Stimulated activated CD4-positive, alpha-beta T cell treated with anti-CD3 and anti-CD28 coated beads, Interleukin-15, amount 100 ng/mL, for 1 hour (primary cell): ENCODE results near the gene SLC12A3.
"Not testable (repeated sequence)": the region's sequence is repeated elsewhere in the genome, so short reads cannot be mapped to it uniquely, and the experiment has no call there.

Source experiments
- DNase-seq, 2 donors: peaks; one replicate each; pipeline ENCODE4 v3.0.0-alpha.2; 2020; ENCODE audit warnings: low read depth in 1 of 2, low spot score in 1 of 2

The SLC12A3 gene

DNA sequence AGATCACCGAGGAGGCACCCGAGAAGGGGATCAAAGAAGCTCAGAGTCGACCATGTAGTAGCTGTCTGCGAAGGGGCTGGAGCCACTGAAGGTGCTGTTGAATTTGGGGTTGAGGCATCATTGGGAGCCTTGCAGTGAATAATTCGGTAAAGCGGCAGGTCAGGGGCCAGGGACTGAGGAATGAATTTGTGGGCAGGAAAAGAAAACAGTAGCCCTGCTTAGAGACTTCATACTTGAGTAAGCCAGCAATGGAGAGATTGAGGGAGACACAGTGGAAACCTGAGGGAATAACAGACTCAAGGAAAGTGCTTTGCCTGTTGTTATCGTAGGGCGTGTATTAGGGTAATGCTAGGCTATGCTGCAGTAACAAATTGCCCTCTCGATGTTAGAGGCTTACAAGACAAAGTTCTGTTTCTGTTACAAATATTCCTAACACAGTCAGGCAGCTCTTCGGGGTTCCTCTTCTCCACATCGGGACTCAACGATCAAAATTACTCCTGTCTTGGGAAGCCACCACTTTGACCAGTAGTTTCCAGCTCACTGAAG, 53.5 kb downstream of the SLC12A3 start:
- DNase-seq = no peak

GRCh38 chr16:56919099-56919800, 54.2 kb downstream of the SLC12A3 start:
- DNase-seq = no peak

GRCh38 chr16:56921571-56921970, 56.6 kb downstream of the SLC12A3 start:
- no peak for DNase-seq

DNA sequence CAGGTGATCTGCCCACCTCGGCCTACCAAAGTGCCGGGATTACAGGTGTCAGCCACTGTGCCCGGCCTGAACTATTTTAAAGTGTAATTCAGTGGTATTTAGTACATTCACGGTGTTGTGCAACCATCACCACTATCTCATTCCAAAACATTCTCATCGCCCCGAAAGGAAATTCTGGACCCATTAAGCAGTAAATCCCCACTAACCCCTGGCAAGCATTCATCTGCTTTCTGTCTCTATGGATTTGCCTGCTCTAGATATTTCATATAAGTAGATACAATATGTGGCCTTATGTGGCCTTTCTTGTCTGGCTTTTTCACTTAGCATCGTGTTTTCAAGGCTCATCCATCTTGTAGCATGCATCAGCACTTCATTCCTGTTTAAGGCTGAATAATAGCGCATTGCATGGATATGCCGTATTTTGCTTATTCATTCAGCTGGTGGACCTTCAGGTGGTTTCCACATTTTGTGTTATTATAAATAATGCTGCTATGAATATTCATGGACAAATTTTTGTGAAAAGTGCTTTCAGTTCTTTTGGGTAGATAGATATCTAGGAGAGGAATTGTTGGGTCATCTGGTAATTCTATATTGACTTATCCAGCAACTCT, 58.6 kb downstream of the SLC12A3 start:
- DNase-seq = no peak

DNA sequence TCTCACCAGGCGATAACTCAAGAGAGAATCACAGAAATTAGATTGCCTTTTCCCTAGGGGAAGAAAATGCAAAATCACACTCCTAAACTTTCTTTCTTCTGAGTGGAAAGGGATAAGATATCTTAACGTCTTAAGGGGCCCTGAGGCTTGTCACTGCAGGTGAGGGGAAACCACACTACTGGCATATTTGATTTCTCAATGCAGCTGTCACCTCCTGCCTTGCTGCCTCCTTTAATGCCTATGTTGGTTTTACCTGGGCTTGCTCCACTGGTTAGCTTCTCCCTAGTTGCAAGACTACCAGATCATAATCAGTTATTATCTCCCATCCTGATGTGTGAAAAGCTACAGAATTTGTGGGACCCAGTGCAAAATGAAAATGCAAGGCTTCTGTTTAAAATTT, 62.5 kb downstream of the SLC12A3 start:
- no peak for DNase-seq

DNA sequence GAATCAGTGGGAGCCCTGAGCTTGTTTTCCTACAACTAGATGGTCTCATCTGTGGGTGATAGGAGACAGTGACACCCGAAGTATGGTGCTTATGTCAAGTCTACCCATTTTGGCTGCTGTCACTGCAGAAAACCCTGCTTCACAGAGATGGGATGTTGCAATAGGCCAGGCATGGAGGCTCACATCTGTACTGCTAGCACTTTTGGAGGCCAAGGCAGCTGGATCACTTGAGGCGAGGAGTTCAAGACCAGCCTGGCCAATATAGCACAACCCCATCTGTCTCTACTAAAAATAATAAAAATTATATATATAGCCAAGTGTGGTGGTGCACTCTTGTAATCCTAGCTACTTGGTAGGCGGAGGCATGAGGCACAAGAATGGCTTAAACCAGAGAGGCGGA, 64.6 kb downstream of the SLC12A3 start:
- DNase-seq = no peak

DNA sequence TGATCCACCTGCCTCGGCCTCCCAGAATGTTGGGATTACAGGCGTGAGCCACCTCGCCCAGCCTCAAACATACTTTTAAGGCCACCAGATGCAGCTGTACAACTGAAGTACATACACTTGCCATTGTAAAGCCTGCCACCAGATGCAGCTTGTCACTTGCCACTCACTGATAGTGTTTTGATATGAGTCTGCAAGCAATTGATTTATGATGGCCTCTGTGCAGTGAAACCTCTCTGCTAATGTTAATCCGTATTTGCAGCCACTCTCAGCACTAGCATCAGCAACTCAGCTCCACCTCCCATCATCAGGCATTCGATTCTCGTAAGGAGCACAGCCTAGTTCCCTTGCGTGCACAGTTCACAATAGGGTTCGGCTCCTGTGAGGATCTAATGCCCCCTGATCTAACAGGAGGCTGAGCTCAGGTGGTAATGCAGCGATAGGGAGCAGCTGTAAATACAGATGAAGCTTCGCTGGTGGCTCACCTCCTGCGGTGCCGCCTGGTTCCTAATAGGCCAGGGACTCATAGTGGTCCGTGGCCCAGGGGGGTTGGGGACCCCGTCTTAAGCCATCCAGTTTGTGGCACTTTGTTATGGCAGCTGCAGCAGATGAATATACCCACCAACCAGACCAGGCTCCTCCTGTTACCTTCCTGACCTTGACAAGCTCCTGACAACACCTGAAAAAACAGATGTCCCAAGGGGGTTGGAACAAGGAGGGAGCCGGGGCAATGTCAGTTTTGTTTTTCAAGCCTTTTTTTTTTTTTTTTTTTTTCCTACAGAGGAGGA, 65.7 kb downstream of the SLC12A3 start:
- DNase-seq = no peak

DNA sequence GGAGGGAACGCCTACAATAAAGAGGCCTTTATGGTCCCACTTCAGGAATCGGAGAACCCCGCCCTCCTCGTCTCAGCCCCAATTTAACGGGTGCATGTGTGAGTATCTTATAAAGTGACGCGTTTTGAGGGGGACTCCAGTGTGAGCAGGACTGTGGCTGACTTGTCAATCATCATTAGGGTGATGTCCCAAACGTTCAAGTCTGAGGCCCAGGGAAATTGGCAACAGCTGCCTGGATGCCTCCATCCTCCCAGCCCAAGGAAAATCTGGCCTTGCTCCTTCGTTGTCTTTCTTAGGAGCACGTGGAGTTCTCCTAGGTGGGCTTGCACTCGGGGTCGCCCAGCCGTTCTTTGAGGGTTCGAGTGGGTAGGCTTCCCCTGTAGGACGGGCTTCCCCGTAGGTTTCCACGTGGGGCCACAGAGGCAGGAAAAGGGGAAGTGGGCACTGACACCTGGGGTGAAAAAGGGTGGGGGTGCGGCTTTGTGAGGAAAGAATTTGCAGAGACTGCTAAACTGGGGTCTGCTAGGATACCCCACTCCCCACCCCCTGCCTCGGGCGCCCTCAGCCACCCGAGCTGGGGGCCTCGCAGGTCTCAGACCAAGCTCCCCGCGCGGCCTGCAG, 66.4 kb downstream of the SLC12A3 start:
- DNase-seq = no peak

GRCh38 chr16:56931892-56932720, 67.1 kb downstream of the SLC12A3 start, which contains the start of gene HERPUD1:
HERPUD1 (plus strand) TSS chr16:56932142; CDS start chr16:56932245, 103 bp downstream.
- DNase-seq = peak; percentile 98

- no peak for DNase-seq
Observed at GRCh38 chr16:56932721-56933619, 68.0 kb downstream of the SLC12A3 start.

GRCh38 chr16:56933828-56934598, 69.0 kb downstream of the SLC12A3 start:
- DNase-seq = no peak

GRCh38 chr16:56934599-56935145, 69.7 kb downstream of the SLC12A3 start:
- DNase-seq = not testable (repeated sequence)

- no peak for DNase-seq
Observed at GRCh38 chr16:56935201-56935600, 70.2 kb downstream of the SLC12A3 start.

GRCh38 chr16:56936491-56936890, 71.5 kb downstream of the SLC12A3 start:
- DNase-seq = no peak

DNA sequence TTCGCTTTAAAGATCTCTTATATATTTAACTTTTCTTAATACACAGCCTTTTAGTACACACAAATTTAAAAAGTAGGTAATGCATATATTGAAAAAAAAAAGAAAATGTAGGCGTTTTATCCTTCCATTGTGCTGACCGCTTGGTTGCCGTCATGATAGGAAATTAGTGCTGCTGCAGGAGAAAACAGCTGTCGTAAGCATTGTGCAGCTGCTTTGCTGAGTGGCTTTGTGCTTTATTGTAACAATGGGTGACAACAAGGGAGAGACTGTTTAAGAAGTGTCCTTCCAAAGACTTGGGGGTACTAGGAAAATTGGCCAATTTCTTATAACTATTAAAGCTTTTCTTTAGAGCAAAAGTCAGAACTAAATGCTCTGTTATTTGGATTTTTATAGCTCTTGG, 71.9 kb downstream of the SLC12A3 start:
- no peak for DNase-seq

DNA sequence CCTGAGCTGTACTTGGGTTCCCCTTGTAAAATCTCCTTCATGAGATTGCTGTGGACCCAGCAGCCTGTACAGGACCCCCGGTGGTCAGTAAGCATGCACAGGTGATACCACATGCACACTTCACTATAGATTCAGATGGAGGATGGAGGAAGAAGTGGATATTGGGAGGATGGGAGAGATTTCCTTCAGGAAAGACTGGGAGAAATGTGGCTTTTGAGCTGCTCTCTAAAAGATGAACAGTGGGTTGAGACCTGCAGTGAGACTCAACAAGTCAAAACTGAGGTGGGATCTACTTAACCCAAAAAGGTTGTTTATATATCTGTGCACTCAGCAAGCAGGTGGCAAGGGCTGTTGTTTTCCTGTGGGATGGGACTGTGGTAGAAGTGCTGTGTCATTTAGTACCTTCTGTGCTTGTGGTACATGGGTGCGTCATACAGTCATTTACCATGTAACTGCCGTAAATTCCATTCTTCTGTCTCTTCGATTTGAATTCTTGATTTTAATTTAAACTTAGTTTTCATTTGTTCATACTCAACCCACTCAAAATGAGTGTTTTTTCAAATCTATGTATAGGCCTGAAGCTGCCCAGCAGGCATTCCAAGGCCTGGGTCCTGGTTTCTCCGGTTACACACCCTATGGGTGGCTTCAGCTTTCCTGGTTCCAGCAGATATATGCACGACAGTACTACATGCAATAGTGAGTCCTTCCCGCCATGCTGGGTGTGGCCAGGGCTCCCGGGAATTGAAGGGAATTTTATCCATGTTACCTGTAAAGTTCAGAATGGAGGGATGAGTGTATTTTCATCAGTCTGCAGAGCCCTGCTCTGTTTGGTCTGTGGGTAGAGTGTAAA, 73.9 kb downstream of the SLC12A3 start:
- DNase-seq = no peak

- no peak for DNase-seq
Observed at GRCh38 chr16:56939801-56940200, 74.8 kb downstream of the SLC12A3 start.
